OCI-LY1 (cell line): ENCODE measurements around the gene FBXL3.

ENCODE experiments used
- H2AFZ ChIP-seq: fragments of 200-600 bp; sonication (generic), shearing (Covaris generic); 2 replicates; pipeline ENCODE4 v1.6.0; 2014; ENCODE audit warnings: antibody characterized with exemption, mild to moderate bottlenecking, low read length
- H3F3A ChIP-seq: fragments of 200-600 bp; sonication (generic), shearing (Covaris generic); 2 replicates; pipeline ENCODE4 v1.6.0; 2014; ENCODE audit warnings: mild to moderate bottlenecking, antibody characterized with exemption, low read length, moderate library complexity; ENCODE audit not compliant: insufficient read depth
- H3K27ac ChIP-seq: fragments of 200-600 bp; sonication (generic); 2 replicates; pipeline ENCODE4 v1.5.1; 2014; ENCODE audit warnings: low read length, mixed run types, mild to moderate bottlenecking, low read depth; ENCODE audit not compliant: poor library complexity, severe bottlenecking
- H3K27me3 ChIP-seq: fragments of 200-600 bp; sonication (generic); 2 replicates; pipeline ENCODE4 v1.6.0; 2014; ENCODE audit warnings: antibody characterized with exemption, mild to moderate bottlenecking, low read length, moderate library complexity; ENCODE audit not compliant: insufficient read depth
- H3K36me3 ChIP-seq: fragments of 200-600 bp; sonication (generic); 2 replicates; pipeline ENCODE4 v1.6.1; 2014; ENCODE audit warnings: mild to moderate bottlenecking, antibody characterized with exemption, low read length, moderate library complexity, mixed read lengths; ENCODE audit not compliant: insufficient read depth
- H3K4me1 ChIP-seq: fragments of 200-600 bp; sonication (generic); 2 replicates; pipeline ENCODE4 v1.5.1; 2014; ENCODE audit warnings: mild to moderate bottlenecking, low read length, moderate library complexity; ENCODE audit not compliant: insufficient read depth, severe bottlenecking
- H3K4me2 ChIP-seq: fragments of 200-600 bp; sonication (generic), shearing (Covaris generic); 2 replicates; pipeline ENCODE4 v1.6.1; 2014; ENCODE audit warnings: low read length
- H3K4me3 ChIP-seq: fragments of 200-600 bp; sonication (generic); 2 replicates; pipeline ENCODE4 v1.5.1; 2014; ENCODE audit warnings: low read length, low read depth, mild to moderate bottlenecking, mixed read lengths; ENCODE audit not compliant: poor library complexity, severe bottlenecking
- H3K79me2 ChIP-seq: fragments of 200-600 bp; shearing (Covaris generic); 2 replicates; pipeline ENCODE4 v1.6.1; 2016; ENCODE audit warnings: mixed run types, low read length, mixed read lengths; ENCODE audit not compliant: insufficient read depth
- H3K9ac ChIP-seq: fragments of 200-600 bp; sonication (generic), shearing (Covaris generic); 2 replicates; pipeline ENCODE4 v1.6.1; 2014; ENCODE audit warnings: mild to moderate bottlenecking, low read length, mixed read lengths
- H3K9me2 ChIP-seq: fragments of 200-600 bp; sonication (generic), shearing (Covaris generic); 2 replicates; pipeline ENCODE4 v1.6.1; 2014; ENCODE audit warnings: low read depth, mild to moderate bottlenecking, low read length, mixed read lengths
- H3K9me3 ChIP-seq: fragments of 200-600 bp; shearing (Covaris generic); 2 replicates; pipeline ENCODE4 v1.6.1; 2014; ENCODE audit warnings: low read length, mixed read lengths
- H4K20me1 ChIP-seq: fragments of 200-600 bp; sonication (generic), shearing (Covaris generic); 2 replicates; pipeline ENCODE4 v1.6.0; 2016; ENCODE audit warnings: mild to moderate bottlenecking, low read length; ENCODE audit not compliant: insufficient read depth
- EZH2 ChIP-seq: fragments of 200-600 bp; sonication (generic), shearing (Covaris generic); IDR thresholded peaks from 2 replicates; pipeline ENCODE4 v1.8.0; 2017; ENCODE audit warnings: borderline replicate concordance, mixed run types, mild to moderate bottlenecking, antibody characterized with exemption, low read length, moderate library complexity, mixed read lengths
- TF ChIP-seq, protein P1 (sequence below): fragments of 200-600 bp; sonication (generic), shearing (Covaris generic); IDR thresholded peaks from 2 replicates; pipeline ENCODE4 v1.5.1; 2017; ENCODE audit warnings: mild to moderate bottlenecking, antibody characterized with exemption, low read length, moderate library complexity, mixed read lengths

The FBXL3 gene

DNA sequence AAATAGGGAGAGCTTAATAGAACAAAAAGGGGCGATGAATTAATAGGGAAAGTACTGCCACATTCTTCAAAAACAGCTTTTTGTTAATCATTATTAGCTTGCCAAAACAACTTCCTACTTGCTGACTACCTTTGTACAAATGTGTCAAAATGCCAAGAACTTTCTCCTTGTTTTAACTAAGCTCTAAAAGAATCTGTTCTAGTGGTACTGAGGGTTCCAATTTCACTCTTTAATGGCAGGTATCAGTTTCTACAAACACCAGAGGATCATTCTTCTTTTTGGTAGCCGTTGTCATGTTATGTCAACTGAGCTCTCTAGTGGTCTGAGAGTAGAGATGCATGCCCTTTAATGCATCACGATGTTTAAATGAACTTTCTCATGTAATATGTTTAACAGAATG, 29.4 kb upstream of the FBXL3 start:
- Histone ChIP-seq H3K4me3 (no peak overlapping the region), H3K27ac (no peak overlapping the region), H4K20me1 (no peaks in the 10 kb centered on the region), H3F3A (no peaks in the 10 kb centered on the region), H3K4me1 (no peaks in the 10 kb centered on the region), H3K9me2 (no peaks in the 10 kb centered on the region), H3K9me3 (no peaks in the 10 kb centered on the region), H3K36me3 (peaks cover 91% of the 10 kb centered on the region), H3K4me2 (no peak overlapping the region), H3K9ac (no peak overlapping the region), H2AFZ (no peak overlapping the region), H3K79me2 (no peaks in the 10 kb centered on the region), H3K27me3 (no peaks in the 10 kb centered on the region)
- TF ChIP-seq, protein P1, sequence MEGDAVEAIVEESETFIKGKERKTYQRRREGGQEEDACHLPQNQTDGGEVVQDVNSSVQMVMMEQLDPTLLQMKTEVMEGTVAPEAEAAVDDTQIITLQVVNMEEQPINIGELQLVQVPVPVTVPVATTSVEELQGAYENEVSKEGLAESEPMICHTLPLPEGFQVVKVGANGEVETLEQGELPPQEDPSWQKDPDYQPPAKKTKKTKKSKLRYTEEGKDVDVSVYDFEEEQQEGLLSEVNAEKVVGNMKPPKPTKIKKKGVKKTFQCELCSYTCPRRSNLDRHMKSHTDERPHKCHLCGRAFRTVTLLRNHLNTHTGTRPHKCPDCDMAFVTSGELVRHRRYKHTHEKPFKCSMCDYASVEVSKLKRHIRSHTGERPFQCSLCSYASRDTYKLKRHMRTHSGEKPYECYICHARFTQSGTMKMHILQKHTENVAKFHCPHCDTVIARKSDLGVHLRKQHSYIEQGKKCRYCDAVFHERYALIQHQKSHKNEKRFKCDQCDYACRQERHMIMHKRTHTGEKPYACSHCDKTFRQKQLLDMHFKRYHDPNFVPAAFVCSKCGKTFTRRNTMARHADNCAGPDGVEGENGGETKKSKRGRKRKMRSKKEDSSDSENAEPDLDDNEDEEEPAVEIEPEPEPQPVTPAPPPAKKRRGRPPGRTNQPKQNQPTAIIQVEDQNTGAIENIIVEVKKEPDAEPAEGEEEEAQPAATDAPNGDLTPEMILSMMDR, result no peak; the same call in 1 of the 2 replicates
- no peak for TF ChIP-seq EZH2

DNA sequence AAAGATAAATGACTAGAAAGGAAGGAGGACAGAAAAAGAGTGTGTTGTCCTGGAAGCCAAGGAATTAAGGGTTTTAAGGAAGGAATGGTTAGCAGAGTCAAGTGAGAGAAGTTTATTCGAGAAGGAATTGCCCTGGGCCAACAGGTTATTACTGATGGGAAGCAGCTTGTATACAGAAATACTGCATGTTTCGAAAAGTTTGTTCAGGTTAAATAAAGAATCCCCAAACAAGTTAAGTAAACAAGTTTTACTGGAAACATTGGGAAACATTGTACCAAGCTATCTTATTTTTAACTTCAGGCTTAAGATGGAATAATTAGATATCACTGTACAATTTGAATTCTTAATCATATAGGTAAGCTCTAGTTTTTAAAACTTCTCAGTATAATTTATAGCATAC, 28.2 kb upstream of the FBXL3 start:
- Histone ChIP-seq H3K9ac (no peak overlapping the region), H3K4me1 (no peaks in the 10 kb centered on the region), H3K4me3 (no peak overlapping the region), H2AFZ (no peak overlapping the region), H3K27me3 (no peaks in the 10 kb centered on the region), H3K4me2 (no peak overlapping the region), H3K27ac (no peak overlapping the region), H3F3A (no peaks in the 10 kb centered on the region), H3K9me3 (no peaks in the 10 kb centered on the region), H3K79me2 (no peaks in the 10 kb centered on the region), H3K36me3 (peaks cover 91% of the 10 kb centered on the region), H4K20me1 (no peaks in the 10 kb centered on the region), H3K9me2 (no peaks in the 10 kb centered on the region)
- no peak for TF ChIP-seq EZH2

DNA sequence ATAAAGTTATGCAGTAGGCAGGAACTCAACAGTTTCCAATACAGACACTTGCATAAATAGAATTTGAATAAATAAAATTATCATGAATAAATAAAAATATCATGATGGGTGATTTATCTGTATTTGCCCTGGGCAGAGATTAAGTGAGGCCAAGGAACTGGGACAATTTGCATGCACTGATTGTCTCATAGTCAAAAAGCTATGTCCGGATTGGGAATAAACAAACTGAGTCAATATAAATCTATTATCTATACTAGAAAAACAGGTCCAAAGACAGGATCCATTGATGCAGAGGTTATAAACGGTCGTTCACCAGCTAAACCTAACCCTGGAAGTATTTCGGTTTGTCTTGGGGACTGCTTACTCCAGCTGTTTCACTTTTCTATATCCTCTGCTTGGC, 26.2 kb upstream of the FBXL3 start:
- no peaks in the 10 kb centered on the region for H3K9me3 ChIP-seq
- H3K79me2 ChIP-seq, result no peaks in the 10 kb centered on the region
- no peaks in the 10 kb centered on the region for H3K27me3 ChIP-seq
- H2AFZ ChIP-seq, result no peak overlapping the region
- H3K9ac ChIP-seq, result no peak overlapping the region
- H3K4me1 ChIP-seq, result no peaks in the 10 kb centered on the region
- no peak overlapping the region for H3K27ac ChIP-seq
- peaks cover 99% of the 10 kb centered on the region for H3K36me3 ChIP-seq
- no peak overlapping the region for H3K4me2 ChIP-seq
- no peak overlapping the region for H3K4me3 ChIP-seq
- no peaks in the 10 kb centered on the region for H3K9me2 ChIP-seq
- TF ChIP-seq EZH2, result no peak
- TF ChIP-seq, protein P1, result no peak
- H4K20me1 ChIP-seq, result no peaks in the 10 kb centered on the region
- no peaks in the 10 kb centered on the region for H3F3A ChIP-seq

DNA sequence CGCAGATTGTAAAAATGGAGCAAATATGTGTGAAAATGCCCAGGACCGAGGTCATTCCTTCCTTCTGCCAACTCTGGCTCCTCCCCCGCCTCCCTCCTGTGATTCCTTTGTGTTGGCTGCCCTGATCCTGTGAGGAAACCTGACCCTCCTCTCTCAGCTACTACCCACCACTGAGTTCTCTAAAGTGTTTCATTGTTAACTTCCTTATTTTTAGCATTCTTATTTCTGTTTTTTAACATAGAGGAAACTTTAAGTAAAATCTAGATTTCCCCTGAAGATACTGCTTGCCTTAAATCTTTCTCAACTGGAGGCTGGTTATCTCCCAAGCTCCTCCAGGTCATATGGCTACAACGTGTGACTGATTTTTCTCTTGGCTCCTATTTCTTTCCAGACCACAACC, 21.7 kb upstream of the FBXL3 start:
- H3K27me3 ChIP-seq, result no peaks in the 10 kb centered on the region
- H3F3A ChIP-seq, result no peaks in the 10 kb centered on the region
- no peaks in the 10 kb centered on the region for H3K4me1 ChIP-seq
- H3K9me3 ChIP-seq, result no peaks in the 10 kb centered on the region
- H2AFZ ChIP-seq, result no peak overlapping the region
- H3K27ac ChIP-seq, result no peak overlapping the region
- no peak overlapping the region for H3K4me2 ChIP-seq
- no peaks in the 10 kb centered on the region for H3K9me2 ChIP-seq
- TF ChIP-seq, protein P1, result no peak
- no peak for TF ChIP-seq EZH2
- H3K79me2 ChIP-seq, result no peaks in the 10 kb centered on the region
- H3K4me3 ChIP-seq, result no peak overlapping the region
- no peaks in the 10 kb centered on the region for H4K20me1 ChIP-seq
- no peak overlapping the region for H3K9ac ChIP-seq
- H3K36me3 ChIP-seq, result peaks cover 87% of the 10 kb centered on the region
